ENCODE measurements around the gene PADI2. TPM values are rescaled to one million over a fixed set of nuclear protein-coding genes. Genes with fewer than 3 reads are reported as not detected.

The PADI2 gene
- total and polyA plus RNA-seq, 2 of the 8 experiments (the other 6 are each of a cell fraction or from before 2014, with no cell fraction given): 1.6 to 7.5 TPM

- Histone ChIP-seq H3K4me2 (ENCODE audit: insufficient read depth in 1 of 2, low read depth in 2 of 2, low read length in 2 of 2) (no peak overlapping the region), H2AFZ (ENCODE audit: low read length) (no peak overlapping the region), H3K9me3 (ENCODE audit: insufficient read depth in 2 of 2, low read depth in 1 of 2, low read length in 1 of 2) (no peaks in the 10 kb centered on the region), H3K56ac (replicated peaks; ENCODE audit: insufficient read length, low read depth, low read length) (no peak overlapping the region), H2BK5ac (ENCODE audit: low read depth, low read length) (no peak overlapping the region), H2BK20ac (ENCODE audit: low read length) (no peak overlapping the region), H3K79me1 (ENCODE audit: low read depth, low read length) (no peaks in the 10 kb centered on the region), H3K14ac (ENCODE audit: insufficient read length) (no peak overlapping the region), H3K79me2 (ENCODE audit: control insufficient read depth in 1 of 2, insufficient read depth in 2 of 2, low read length in 2 of 2) (no peaks in the 10 kb centered on the region), H3K9ac (replicated peaks in 1 of 4; ENCODE audit: extremely low read depth in 1 of 4, low read depth in 3 of 4, low read length in 3 of 4) (no peak overlapping the region), H3K4me1 (replicated peaks in 1 of 4; ENCODE audit: control insufficient read depth in 3 of 4, insufficient read depth in 4 of 4, low read length in 3 of 4) (peaks cover 0 to 4% (median 0%) of the 10 kb centered on the region in 4 experiments; a peak in 1 of 7 replicates), H3K18ac (ENCODE audit: extremely low read depth, low read length) (no peak overlapping the region), H4K20me1 (replicated peaks in 1 of 2; ENCODE audit: control insufficient read depth in 1 of 2, insufficient read depth in 2 of 2, low read length in 2 of 2) (peaks cover 0 to 3% of the 10 kb centered on the region in 2 experiments), H3K36me3 (ENCODE audit: control insufficient read depth in 2 of 4, insufficient read depth in 4 of 4, low read length in 3 of 4) (no peaks in the 10 kb centered on the region), H3K23ac (ENCODE audit: insufficient read length) (no peak overlapping the region), H4K8ac (ENCODE audit: extremely low read depth, insufficient read depth, low read length) (no peak overlapping the region), H3K23me2 (ENCODE audit: low read depth, low read length) (no peaks in the 10 kb centered on the region; the same call in 1 of the 2 replicates), H2AK5ac (ENCODE audit: low read depth, low read length) (no peak overlapping the region), H3K4ac (replicated peaks; ENCODE audit: insufficient read length, low read depth, low read length) (no peak overlapping the region), H2BK120ac (replicated peaks; ENCODE audit: low read depth, low read length) (no peak overlapping the region), H3K4me3 (ENCODE audit: extremely low read depth in 1 of 4, insufficient read depth in 2 of 4, low read depth in 3 of 4, low read length in 4 of 4) (no peak overlapping the region), H2BK15ac (ENCODE audit: low read length) (no peak overlapping the region), H4K5ac (ENCODE audit: insufficient read length, low read depth, low read length) (no peak overlapping the region), H3K27me3 (replicated peaks in 1 of 4; ENCODE audit: control insufficient read depth in 3 of 4, extremely low read depth in 1 of 4, insufficient read depth in 3 of 4, low read length in 3 of 4) (no peaks in the 10 kb centered on the region), H2BK12ac (ENCODE audit: low read depth, low read length) (0 out of 2 replicates have a peak overlapping the region, but pooled peaks have one; percentile 17), H4K91ac (replicated peaks; ENCODE audit: insufficient read length, low read length) (no peak overlapping the region), H3K27ac (ENCODE audit: low read depth, low read length) (no peak overlapping the region)
- ChIA-PET CTCF (ENCODE audit: partially characterized antibody) (interaction anchor here (0.6 to 1.5 kb wide), 4 partner anchors 16 to 165 kb away, joined by 3 to 10 read pairs (median 4); no protein-coding TSS in a partner anchor), POLR2A (ENCODE audit: partially characterized antibody) (no interaction called here)
- no peak for DNase-seq (ENCODE audit: low read depth in 1 of 2, low spot score in 2 of 2)
- WGBS, 2 experiments (ENCODE audit: extremely low coverage in 1 of 2, insufficient coverage in 1 of 2, insufficient read length in 1 of 2, insufficient replicate concordance in 2 of 2, low coverage in 1 of 2, low lambda C conversion rate in 2 of 2, missing lambda C conversion rate in 1 of 2): 86% methylated on average over 5 of the region's 5 CpGs; no CpG with 5 or more reads in 1 of the 2 experiments
- FAIRE-seq: no peak
- TF ChIP-seq RXRA (IDR thresholded peaks at IDR 0.05; ENCODE audit: insufficient read depth, low read depth, low read length): no peak
- no peak for TF ChIP-seq ZNF274 (IDR thresholded peaks at IDR 0.05; ENCODE audit: borderline replicate concordance, extremely low read depth, low read length)
- no peak for TF ChIP-seq KDM1A (IDR thresholded peaks at IDR 0.05; ENCODE audit: borderline replicate concordance, low read length)
- no peak for TF ChIP-seq GTF2F1 (IDR thresholded peaks at IDR 0.05; ENCODE audit: borderline replicate concordance, low read depth, low read length)
- TF ChIP-seq HDAC2 (IDR thresholded peaks at IDR 0.05; ENCODE audit: borderline replicate concordance in 1 of 2, low read depth in 2 of 2, low read length in 2 of 2): no peak
- no peak for TF ChIP-seq HDAC6 (IDR thresholded peaks at IDR 0.05; ENCODE audit: low read depth, low read length)
- TF ChIP-seq RBBP5 (IDR thresholded peaks at IDR 0.05; ENCODE audit: borderline replicate concordance, low read depth, low read length): no peak
- no peak for TF ChIP-seq GABPA (IDR thresholded peaks at IDR 0.05; ENCODE audit: borderline replicate concordance, insufficient read depth, low read length)
These were observed 9.2 kb downstream of the PADI2 start for GRCh38 chr1:17109892-17110554.
